Stimulated activated CD8-positive, alpha-beta memory T cell treated with anti-CD3 and anti-CD28 coated beads, Interleukin-12 subunit alpha, Interleukin-12 subunit beta, amount 100 ng/mL, for 1 hour (primary cell): Measurements from ENCODE around the gene GSKIP.
"Not testable (repeated sequence)": the region's sequence is repeated elsewhere in the genome, so short reads cannot be mapped to it uniquely, and the experiment has no call there.

ENCODE experiments used
- DNase-seq: peaks from one replicate; pipeline ENCODE4 v3.0.0-alpha.2; 2020; ENCODE audit warnings: low read depth

The GSKIP gene, protein sequence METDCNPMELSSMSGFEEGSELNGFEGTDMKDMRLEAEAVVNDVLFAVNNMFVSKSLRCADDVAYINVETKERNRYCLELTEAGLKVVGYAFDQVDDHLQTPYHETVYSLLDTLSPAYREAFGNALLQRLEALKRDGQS

DNA sequence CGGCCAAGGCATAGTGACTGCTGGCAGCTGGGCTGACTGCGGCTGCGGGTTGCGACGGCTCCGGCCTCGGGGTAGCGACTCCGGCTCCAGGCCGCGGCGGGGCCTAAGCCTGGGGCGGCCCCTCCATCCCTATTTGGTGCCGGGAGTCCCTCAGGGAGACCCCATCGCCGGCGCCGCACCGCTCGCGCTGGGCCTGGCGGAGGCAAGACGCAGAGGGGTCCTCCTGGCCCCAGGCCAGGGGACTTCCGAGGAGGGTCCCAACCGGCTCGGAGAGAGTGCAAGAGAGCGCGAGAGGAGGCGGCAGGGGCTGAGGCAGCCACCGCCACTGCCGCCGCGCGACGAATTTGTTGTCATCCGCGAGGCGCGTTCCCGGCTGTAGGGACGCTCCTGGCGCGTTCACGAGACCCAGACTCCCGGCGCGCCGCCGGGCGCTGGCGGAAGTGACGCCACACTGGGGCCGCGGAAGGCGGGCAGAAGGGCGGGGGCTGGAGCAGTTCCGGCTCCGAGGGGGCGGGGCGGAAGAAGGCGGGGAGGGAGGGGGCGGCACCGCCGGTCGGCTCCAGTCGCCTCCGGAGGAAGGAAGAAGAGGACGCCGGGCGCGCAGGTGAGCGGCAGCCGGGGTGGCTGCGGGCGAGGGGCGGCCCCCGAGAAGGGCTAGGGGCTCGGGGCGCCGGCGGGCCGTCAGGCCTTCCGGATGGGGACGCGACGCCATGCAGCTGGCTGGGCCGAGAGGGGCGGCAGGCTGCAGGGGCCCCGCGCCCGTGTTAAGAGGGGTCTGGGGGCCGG, at the start of gene GSKIP, which contains the start of gene ATG2B:
TSS of gene GSKIP (plus strand) at position 562 of the 786 bp plus-strand sequence. CDS start 18,722 bp downstream, outside the sequence.
TSS of gene ATG2B (minus strand) at position 377 of the 786 bp plus-strand sequence. CDS start at position 12, 365 bp downstream.
- DNase-seq, result peak; percentile 94

DNA sequence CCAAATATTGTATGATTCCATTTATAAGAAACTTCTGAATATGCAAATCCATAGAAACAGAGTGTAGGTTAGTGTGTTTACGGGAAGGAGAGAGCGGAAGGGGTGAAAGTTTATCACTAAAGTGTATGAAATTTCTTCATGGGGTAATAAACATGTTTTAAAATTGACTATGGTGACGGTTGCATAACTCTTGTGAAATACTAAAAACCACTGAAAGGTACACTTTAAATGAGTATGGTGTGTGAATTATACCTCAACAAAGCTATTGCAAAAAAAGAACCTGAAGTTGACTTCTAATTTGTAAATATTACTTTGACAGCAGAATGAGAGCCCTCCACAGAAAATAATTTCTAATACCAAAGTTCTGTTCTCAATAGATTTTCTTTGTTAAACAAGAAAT, 47.2 kb upstream of the GSKIP start:
- DNase-seq, result no peak

DNA sequence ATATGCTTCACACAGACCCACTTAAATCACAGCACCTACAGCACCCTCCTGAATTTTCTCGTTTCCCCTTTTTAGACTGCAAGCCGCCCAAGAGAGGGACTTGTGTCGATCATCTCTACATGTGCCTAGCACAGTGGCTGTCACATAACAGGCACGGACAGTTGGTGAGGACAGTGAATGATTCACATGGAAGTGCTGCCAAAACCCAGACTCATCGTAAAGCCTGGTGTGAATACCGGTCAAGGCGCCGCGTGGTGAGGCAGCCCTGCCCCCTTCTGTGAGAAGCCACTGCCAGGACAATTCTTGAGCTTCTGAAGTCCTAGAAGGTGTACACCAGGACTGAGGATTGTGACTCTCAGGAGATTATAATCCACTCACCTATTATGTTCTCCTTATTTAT, 44.5 kb upstream of the GSKIP start:
- no peak for DNase-seq

DNA sequence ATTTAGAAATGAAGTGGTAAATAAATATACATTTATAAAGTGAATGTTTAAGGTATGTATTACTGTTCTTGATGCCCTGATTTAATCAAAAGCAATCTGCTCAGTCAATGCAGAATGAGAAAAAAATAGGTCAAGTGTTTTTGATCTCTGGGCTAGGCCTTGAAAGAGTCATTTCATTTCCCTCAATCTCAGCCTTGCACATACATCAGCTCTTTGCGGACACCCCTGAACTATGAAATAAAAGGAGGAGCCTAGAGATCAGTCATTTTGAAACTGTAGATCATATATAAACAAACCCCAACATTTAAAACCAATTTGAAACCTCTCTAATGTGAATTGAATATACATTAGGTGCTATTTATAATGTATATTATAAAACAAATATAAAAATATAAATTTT, 42.7 kb upstream of the GSKIP start:
- no peak for DNase-seq

DNA sequence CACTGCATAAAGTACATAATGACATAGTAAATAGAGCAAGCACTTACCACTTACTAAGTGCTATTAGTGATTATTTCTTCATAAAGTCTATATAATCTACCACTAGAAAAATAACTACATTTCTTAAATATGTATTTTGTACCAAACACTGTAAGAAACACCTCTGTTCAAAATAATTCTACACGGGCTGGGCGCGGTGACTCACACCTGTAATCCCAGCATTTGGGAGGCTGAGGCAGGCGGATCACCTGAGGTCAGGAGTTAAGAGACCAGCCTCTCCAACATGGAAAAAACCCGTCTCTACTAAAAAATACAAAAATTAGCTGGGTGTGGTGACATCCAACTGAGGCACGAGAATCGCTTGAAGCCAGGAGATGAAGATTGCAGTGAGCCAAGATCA, 39.1 kb upstream of the GSKIP start:
- DNase-seq, result no peak

DNA sequence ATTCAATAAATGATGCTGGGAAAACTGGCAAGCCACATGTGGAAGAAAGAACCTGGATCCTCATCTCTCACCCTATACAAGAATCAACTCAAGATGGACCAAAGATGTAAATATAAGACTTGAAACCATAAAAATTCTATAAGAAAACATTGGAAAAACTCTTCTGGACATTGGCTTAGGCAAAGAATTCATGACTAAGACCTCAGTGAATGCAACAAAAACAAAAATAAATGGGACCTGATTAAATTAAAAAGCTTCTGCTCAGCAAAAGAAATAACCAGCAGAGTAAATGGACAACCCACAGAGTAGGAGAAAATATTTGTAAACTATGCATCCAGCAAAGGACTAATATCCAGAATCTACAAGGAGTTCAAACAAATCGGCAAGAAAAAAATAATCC, 24.8 kb upstream of the GSKIP start:
- DNase-seq, result no peak

DNA sequence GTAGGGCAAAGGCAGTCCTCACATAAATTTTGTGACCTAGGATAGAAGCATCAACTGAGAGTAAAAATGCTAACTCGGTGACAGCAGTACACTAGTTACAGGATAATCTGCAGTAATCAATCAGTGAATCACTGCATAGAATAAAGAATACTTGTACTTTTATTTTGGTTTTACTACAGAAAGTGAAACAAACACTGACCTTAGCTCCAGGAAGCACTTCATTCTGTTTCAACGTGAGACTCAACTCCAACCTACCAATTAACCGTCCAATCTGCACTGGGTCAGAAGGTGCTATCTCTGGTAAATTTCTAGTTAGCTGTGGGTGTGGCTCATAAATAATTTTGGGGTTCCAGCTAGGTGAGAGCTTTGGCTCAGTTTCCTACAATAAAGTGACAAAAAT, 22.0 kb upstream of the GSKIP start:
- no peak for DNase-seq

DNA sequence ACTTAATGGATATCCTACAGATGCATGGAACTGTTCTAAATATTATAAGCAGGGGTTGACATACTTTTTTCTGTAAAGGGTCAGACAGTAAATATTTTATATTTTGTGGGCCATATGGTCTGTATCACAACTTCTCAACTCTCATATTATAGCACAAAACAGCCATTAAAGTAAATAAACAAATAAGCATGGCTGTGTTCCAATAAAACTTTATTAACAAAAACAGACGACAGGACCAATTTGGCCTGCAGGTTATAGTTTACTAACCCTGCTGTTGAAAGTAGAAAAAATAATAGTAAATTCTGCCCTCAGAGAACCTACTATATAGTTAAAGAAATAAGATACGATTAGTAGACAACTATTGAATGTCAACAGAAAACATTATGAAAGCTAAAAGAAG, 17.7 kb upstream of the GSKIP start:
- DNase-seq, result no peak

DNA sequence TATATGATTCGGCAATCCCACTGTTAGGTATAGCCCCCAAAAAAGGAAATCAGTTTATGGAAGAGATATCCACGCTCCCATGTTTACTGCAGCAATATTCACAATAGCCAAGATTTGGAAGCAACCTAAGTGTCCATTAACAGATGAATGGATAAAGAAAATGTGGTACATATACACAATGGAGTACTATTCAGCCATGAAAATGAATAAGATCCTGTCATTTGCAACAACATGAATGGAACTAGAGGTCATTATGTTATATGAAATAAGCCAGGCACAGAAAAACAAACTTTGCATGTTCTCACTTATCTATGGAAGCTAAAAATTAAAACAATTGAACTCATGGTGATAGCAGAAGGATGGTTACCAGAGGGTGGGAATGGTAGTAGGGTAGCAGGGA, 15.4 kb upstream of the GSKIP start:
- not testable (repeated sequence) for DNase-seq

DNA sequence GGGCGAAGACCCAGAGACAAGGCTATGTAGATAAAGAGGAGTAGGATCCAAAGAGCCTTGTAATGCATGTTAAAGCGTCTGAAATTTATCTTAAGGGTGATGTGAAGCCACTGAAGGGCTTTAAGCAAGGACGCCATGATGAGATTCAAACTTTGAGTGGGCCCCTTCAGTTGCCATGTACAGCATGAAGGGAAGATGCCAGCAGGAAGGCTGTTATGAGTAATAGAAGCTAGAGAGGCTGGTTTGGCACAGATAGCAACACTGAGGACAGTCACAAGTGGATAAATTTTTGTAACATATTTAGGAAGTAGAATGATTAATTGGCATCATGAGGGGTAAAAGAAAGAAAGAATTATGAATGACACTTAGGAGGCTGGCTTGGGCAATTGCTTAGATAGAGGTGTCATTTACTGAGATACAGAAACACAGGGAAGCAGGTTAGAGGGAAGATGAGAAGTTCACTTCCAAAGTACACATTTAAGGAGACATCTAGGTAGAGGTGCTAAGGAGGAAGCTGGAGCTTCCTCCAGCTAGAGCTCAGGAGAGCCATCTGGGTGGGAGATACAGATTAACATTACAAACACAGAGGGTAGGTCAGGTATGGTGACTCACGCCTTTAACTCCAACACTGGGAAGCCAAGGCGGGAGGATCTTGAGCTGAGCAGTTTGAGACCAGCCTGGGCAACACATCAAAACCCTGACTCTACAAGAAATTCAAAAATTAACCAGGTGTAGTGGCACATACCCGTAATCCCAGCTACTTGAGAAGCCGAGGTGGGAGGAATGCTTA, 13.8 kb upstream of the GSKIP start:
- DNase-seq, result no peak

DNA sequence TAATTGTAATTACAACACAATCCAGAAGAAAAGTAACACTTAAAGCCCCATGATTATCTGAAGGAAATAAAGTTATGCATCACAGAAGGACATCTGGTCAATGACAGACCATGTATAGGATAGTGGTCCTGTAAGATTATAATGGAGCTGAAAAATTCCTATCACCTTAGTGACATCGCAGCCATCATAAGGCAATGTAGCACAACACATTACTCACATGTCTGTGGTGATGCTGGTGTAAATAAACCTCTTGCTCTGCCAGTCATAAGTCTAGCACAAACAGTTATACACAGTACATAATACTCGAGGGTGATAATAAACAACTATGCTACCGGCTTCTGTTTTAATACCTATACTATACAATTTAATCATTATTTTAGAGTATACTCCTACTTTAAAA, 11.3 kb upstream of the GSKIP start:
- DNase-seq, result no peak

DNA sequence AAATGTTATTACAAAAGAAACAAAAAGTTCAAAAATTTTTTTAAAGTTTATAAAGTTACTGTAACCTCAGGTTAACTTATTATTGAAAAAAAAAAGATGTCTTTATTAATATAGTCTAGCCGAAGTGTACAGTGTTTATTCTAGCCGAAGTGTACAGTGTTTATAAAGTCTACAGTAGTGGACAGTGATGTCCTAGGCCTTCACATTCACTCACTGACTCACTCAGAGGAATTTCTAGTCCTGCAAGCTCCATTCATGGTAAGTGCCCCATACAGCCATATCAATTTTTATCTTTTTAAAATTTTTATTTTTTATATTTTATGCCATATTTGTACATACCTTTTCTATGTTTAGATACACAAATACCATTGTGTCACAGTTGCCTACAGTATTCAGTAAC, 10.6 kb upstream of the GSKIP start:
- DNase-seq, result no peak

DNA sequence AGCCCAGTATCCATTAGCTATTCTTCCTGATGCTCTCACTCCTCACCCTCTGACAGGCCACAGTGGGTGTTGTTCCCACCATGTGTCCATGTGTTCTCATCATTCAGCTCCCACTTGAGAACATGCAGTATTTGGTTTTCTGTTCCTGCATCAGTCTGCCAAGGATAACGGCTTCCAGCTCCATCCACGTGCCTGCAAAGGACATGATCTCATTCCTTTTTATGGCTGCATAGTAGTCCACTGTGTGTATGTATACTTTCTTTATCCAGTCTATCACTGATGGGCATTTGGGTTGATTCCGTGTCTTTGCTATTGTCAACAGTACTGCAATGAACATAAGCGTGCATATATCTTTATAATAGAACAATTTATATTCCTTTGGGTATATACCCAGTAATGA, 9.1 kb upstream of the GSKIP start:
- no peak for DNase-seq

DNA sequence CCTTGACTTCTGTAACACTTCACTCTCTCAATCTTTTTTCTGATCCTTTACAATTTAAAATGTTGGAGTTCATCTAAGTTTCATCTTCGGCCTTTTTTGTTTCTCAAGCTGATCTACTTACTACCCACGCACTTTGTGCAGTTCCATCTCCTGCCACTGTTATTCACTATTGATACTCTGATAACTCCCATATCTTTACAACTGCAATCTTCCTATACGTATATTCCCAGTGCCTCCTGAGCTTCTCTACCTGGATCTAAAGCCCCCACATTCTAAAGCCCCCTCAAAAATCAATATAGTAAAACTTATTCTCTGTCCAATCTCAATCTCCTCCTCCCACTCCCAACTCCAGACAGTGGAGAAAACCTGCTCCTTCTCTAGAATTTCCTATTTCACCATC, 6.1 kb upstream of the GSKIP start:
- DNase-seq, result no peak

DNA sequence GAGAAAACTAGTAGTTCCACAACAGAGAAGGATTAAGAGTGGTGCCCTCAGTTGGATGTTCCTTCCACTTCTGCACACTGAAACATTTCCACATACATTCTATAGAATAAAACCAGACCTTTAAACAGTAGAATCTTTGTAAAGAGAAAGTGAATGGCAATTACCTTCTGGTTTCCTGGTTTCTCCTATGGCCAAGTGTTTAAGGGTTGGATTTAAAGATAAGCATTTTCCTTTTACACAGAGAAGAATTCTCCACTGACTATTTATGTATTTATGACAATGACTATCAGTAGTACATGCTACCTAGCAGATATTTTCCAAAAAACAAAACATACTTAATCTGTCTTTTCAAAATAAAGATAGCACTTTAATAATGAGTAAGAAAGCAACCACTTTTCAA, 3.4 kb upstream of the GSKIP start:
- no peak for DNase-seq

DNA sequence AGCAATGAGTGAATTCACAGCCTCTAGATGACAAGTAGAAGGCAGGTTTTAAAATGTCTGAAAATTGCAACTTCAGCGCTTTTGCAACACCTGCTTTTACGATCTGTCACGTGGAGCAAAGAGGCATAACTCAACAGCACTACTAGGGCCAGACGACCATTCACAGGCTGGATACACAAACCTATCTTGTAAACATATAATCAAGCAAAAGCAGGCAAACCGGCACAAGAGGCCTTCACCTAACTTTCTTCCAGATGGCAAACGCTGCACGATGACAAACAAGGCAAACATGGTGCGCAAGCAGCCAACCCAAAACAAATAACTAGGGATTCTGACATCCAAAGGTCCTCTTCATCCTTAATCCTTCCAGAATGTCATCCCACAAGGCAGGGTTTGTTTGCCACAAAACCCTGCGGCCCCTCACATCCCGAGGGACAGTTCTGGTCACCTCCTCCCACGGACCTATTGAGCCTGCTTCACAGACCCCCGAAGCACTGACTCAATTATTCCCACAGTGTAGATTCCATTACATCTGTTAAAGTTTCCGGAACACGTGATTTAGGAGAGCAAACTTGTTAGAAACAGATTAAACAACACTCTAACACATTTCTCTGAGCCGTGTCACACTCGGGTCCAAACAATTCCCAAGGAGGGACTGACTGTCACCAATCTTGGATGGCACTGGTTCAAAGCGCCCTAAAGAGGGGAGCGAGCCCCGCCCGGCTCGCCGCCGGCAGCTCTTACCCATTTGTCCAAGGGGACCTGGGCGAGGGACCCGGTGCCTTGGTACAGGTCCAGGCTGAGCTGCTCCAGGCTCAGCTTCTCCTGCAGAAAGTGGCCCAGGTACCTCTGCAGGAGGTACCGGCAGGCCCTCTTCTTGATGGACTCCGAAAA, 1.0 kb upstream of the GSKIP start:
- peak; percentile 17 for DNase-seq

DNA sequence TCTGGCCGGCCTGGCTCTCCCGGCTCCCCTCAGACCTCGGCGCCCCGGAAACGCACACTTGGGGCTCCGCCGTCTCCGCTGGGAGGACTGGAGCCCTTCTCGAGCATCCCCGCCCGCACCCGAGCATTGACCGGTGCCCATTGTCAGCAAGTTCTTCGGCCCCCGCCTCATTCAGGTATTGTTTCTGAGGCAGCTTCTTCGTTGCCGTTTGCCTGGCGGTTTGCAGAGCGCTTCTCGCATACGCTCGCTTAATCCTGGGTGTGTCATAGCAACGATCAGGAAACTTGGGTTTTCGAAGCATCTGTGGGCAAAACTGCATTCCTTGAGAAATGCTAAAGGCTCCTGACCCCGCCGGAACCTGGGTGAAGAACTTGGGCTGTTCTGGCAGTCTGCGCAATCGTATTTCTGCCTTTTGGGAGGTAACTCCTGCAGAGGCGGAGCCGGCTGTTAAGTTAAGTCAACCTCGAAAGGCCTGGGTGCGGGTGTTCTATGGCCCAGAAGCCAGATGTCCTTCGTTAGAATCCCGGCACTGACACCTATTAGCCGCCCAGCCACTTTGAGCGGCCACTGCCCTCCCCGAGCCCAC, 518 bp downstream of the GSKIP start:
- DNase-seq, result peak; percentile 6

DNA sequence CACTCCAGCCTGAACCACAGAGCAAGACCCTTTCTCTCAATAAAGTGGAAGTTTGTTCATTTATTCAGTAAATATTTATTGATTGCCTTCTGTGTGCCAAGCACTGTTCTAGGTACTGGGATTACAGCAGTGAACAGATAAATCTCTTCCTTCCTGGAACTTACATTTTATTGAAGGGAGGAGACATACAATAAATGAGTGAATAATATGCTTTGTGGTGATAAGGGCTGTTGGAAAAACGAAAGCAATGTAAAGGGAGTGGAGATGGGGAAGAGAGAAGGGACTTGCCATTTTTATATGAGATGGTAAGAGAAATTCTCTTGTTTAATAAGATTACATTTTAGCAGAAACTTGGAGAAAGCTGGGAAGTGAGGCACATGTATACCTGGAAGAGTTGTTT, 1.6 kb downstream of the GSKIP start:
- DNase-seq, result no peak

DNA sequence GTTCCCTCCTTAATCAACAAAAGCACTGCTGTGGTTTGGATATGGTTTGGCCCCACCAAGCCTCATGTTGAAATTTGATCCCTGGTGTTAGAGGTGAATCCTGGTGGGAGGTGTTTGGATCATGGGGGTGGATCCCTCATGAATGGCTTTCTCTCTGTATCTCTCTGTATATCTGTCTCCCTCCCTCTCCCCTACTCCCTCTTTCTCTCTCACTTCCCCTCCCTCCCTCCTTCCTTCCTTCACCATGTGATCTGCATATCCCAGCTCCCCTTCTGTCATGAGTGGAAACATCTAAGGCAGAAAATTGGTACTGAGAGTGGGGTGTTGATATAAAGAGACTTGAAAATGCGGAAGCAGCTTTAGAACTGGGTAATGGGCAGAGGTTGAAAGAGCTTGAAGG, 5.2 kb downstream of the GSKIP start:
- no peak for DNase-seq

DNA sequence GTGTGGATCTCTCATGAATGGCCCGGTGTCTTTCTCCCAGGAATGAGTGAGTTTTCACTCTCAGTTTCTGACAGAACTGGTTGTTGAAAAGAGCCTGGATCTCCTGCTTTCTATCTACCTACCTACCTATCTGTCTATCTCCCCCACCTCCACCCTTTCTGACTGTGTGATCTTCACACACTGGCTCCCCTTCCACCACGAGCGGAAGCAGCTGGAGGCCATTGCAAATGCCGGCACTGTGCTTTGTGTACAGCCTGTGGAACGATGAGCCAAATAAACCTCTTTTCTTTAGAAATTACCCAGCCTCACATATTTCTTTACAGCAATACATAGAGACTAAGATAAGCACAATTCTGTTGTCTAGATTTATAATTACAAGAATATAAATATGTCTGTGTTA, 7.2 kb downstream of the GSKIP start:
- DNase-seq, result no peak

DNA sequence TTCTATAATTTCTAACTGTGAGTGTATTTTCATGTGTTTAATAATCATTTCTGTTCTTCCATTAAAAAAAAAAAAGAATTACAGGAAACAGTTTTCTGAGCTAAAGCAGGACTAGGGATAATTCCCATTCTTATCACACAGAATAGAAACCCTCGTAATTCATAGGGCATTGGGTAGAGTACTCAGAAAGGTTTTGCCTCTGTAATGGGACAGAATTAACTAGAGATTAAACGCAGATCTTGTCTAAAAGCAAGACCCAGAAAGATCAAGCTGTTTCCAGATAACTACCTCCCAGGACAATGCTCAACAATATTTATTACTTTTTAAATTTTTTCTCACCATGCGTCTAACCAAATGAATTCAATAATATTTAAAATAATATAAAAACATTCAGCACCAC, 10.2 kb downstream of the GSKIP start:
- DNase-seq, result no peak

DNA sequence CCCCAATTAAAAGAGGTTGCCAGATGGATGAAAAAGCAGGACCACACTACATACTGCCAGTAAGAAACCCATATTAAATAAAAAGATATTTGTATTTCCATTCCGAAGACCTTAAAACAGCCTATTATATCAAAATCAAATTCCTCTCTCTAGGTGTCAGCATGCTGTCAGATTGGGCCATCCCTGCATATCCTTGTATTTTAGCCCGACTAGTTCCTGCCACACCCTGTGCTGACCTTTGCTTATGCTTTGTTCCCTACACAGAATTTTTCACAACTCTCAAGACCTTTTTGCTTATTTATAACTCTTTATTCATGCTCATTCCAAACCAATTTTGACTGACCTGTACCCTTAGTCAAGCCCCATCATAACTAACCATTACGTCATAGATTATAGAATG, 12.8 kb downstream of the GSKIP start:
- no peak for DNase-seq
